CD4-positive, alpha-beta T cell treated with Interleukin-17A for 4 hours (primary cell): Measurements from ENCODE around the gene AKR7A3.

Experiments used
- DNase-seq: peaks from one replicate; pipeline ENCODE4 v3.0.0-alpha.2; 2020; ENCODE audit warnings: mixed read lengths

The AKR7A3 gene

GRCh38 chr1:19251305-19252196, 37.0 kb downstream of the AKR7A3 start, which contains the start of the genes EMC1 and MRTO4:
Gene EMC1 (minus strand): TSS chr1:19251524. CDS start chr1:19251509, 15 bp downstream.
Gene MRTO4 (plus strand): TSS chr1:19251805. CDS start chr1:19251836, 31 bp downstream.
- DNase-seq = peak; percentile 88

GRCh38 chr1:19250629-19251304, 37.8 kb downstream of the AKR7A3 start:
- DNase-seq = no peak

- DNase-seq = peak; percentile 73
Observed at GRCh38 chr1:19240673-19241538, 47.7 kb downstream of the AKR7A3 start.

GRCh38 chr1:19239876-19240275, 48.7 kb downstream of the AKR7A3 start:
- DNase-seq = no peak

GRCh38 chr1:19234224-19234623, 54.3 kb downstream of the AKR7A3 start:
- no peak for DNase-seq
